ENCODE measurements around the gene RPP21.

The RPP21 gene

DNA sequence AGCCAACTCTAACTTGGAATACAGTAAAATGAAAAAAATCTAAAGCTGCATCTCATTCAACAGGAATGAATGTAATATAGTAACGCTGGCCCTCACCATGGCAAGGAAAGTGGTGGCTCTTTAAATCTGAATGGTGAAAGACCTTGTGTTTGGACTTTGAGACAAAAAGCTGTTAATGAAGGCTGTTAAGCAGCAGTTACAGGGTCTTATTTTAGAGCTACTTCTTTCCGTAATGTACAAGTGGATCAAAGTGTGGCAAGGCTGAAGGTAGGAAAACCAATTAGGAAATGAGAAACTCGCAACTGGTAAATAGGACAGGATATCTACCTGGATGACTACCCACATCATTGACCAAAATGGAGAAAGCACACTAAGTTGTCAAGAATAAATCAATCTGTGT is 29.8 kb upstream of the RPP21 start:
- no peak for TF ChIP-seq ZFX (IDR thresholded peaks at IDR 0.05; ENCODE audit: borderline replicate concordance)
- TF ChIP-seq, protein P1, sequence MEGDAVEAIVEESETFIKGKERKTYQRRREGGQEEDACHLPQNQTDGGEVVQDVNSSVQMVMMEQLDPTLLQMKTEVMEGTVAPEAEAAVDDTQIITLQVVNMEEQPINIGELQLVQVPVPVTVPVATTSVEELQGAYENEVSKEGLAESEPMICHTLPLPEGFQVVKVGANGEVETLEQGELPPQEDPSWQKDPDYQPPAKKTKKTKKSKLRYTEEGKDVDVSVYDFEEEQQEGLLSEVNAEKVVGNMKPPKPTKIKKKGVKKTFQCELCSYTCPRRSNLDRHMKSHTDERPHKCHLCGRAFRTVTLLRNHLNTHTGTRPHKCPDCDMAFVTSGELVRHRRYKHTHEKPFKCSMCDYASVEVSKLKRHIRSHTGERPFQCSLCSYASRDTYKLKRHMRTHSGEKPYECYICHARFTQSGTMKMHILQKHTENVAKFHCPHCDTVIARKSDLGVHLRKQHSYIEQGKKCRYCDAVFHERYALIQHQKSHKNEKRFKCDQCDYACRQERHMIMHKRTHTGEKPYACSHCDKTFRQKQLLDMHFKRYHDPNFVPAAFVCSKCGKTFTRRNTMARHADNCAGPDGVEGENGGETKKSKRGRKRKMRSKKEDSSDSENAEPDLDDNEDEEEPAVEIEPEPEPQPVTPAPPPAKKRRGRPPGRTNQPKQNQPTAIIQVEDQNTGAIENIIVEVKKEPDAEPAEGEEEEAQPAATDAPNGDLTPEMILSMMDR (IDR thresholded peaks at IDR 0.05) = no peak
- no peak overlapping the region for H3K27ac ChIP-seq

DNA sequence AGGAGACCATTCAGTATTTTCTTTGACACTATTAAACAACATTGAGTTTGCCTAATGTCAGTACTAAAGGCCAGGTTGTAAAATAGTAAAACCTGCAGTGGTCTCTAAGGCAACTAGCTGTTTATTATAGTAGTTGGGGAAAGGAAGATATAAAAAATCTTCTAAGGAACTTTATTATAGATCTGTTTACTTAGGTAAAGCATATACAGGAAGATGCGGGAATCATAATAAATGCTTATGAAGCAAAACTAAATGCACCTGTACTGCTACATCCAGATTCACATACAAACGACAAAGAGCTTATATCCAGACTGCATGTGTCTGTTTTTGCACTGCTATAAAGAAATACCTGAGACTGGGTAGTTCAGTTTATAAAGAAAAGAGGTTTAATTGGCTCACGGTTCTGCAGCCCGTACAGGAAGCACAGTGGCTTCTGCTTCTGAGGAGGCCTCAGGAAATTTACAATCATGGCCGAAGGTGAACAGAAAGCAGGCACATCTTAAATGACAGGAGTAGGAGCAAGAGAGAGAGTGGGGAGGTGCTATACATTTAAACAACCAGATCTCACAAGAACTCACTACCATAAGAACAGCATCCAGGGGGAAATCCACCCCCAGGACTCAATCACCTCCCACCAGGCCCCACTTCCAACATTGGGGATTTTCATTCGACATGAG is 26.9 kb upstream of the RPP21 start:
- TF ChIP-seq ZFX (IDR thresholded peaks at IDR 0.05; ENCODE audit: borderline replicate concordance) = no peak
- TF ChIP-seq, protein P1 (IDR thresholded peaks at IDR 0.05) = no peak
- H3K27ac ChIP-seq = no peak overlapping the region

DNA sequence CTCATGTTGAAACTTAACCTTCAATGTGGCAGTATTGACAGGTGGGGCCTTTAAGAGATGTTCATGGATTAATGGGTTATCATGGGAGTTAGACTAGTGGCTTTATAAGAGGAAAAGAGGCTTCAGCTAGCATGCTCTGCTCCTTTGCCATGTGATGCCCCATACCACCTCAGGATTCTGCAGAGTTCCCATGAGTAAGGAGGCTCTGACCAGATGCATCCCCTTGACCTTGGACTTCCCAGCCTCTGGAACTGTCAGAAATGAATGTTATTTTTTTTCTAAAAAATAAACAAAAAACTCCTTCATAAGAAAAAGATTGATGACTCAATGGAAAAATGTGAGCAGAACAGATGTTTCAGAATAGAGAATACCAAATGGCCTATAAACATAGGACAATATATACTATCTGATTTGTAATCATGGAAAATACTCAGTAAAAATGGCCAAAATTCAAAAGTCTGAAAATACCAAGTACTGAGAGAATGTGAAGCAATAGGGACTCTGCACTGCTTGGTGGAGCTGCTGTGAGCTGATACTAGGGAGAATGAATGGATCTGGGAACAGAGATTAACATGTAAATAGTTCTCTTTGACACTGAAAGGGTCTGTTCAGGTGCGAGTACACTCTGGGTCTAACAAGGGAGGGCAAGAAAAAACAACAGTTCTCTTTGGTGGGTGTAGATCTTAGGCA is 25.7 kb upstream of the RPP21 start:
- H3K27ac ChIP-seq = no peak overlapping the region
- TF ChIP-seq, protein P1 (IDR thresholded peaks at IDR 0.05) = no peak
- no peak for TF ChIP-seq ZFX (IDR thresholded peaks at IDR 0.05; ENCODE audit: borderline replicate concordance)

DNA sequence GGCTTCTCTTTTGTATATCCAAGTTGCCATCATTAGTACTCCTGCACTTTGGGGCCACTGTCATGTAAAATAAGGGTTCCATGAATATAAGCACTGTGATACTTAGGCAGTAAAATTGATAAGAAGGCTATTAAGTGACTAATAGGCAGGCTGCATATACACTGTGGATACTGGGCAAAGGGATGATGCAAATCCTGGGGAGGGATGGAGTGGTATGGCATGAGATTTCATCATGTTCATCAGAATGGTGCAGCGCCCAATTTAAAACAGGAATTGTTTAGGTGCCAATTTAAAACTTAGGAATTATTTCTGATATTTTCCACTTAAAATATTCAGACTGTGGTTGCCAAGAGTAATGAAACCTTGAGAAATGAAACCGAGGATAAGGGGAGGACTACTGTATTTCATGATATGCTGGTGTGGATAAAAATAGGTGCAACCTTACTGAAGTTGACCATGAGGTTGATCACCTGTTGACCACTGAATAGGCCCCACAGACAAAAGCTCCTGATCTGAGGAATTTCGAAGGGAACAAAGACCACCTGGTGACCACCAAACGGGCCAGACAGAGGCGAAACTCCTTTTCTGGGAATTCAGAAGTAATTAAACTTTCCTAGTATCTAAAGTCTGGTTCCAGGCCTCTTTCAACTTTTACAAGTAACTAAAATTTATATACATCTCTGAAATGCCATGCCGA is 23.1 kb upstream of the RPP21 start:
- no peak overlapping the region for H3K27ac ChIP-seq

DNA sequence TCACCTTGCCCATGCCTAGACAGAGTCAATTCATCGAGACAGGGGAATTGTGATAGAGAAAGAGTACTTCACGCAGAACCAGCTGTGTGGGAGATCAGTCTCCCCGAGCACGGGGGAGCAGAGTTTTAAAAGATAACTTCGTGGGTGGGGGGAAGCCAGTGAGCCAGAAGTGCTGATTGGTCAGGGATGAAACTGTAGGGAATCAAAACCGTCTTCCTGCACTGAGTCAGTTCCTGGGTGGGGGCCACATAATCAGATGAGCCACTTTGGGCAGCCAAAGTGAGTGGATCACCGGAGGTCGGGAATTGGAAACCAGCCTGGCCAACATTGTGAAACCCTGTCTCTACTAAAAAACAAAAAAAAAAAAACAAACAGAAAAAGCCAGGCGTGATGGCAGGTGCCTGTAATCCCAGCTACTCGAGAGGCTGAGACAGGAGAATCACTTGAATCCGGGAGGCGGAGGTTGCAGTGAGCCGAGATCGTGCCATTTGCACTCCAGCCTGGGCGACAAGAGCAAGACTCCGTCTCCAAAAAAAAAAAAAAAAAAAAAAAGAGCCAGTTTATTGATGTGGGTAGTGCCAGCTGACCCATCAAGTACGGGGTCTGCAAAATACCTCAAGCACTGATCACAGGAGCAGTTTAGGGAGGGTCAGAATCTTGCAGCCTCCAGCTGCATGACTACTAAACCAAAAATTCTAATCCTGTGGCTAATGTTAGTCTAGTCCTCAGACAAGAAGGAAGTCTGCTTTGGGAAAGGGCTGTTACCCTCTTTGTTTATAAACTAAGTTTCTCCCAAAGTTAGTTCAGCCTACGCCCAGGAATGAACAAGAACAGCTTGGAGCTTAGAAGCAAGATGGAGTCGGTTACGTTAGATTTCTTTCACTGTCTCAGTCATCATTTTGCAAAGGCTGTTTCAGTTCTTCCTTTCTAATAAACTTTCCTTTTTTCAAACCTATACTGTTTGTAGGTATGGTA is 22.1 kb upstream of the RPP21 start:
- H3K27ac ChIP-seq = no peak overlapping the region
- TF ChIP-seq, protein P1 (IDR thresholded peaks at IDR 0.05) = no peak
- no peak for TF ChIP-seq ZFX (IDR thresholded peaks at IDR 0.05; ENCODE audit: borderline replicate concordance)

More for the DNA sequence above, 23.1 kb upstream of the RPP21 start:
- TF ChIP-seq, protein P1 (IDR thresholded peaks at IDR 0.05) = no peak
- TF ChIP-seq ZFX (IDR thresholded peaks at IDR 0.05; ENCODE audit: borderline replicate concordance) = no peak

DNA sequence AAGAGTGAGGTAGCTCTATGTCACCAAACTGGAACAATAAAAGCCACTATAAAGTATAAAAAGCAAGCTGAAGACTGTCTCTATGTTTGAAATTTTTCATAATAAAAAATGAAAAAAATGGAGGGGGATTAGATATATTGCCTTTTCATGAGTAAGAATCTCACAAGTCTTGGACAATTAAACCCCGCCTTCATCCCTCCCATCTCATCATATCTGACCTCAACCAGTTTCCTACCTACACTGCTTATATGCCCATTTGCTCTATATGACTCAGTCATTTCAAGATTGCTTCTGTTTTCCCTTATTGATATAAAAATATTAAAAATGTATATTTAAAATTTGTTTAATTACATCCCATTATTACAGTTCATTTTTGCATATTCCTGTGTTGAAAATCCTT is 21.1 kb upstream of the RPP21 start:
- H3K27ac ChIP-seq = no peak overlapping the region
- TF ChIP-seq, protein P1 (IDR thresholded peaks at IDR 0.05) = no peak
- TF ChIP-seq ZFX (IDR thresholded peaks at IDR 0.05; ENCODE audit: borderline replicate concordance) = no peak
